Motor neuron (in vitro differentiated cells): ENCODE data around the gene CDH10. TPM values are rescaled to one million over a fixed set of nuclear protein-coding genes. Genes with fewer than 3 reads are reported as not detected.
A peak's percentile ranks its signal among the peaks of the same experiment; 100 is the strongest.

Experiments
- ATAC-seq, 8 experiments: fragments of 200-7000 bp; cut with Tn5 transposase; replicated peaks in 6 of 8; 2 replicates each; pipeline ENCODE4 v1.8.0; 2021; ENCODE audit warnings: mild to moderate bottlenecking in 8 of 8, moderate library complexity in 8 of 8
- H3K27ac ChIP-seq, 2 donors: fragments of 250-450 bp; sonication (Bioruptor Pico); 2 replicates each; pipeline ENCODE4 v1.9.0; 2021; ENCODE audit warnings: antibody characterized with exemption in 2 of 2, mild to moderate bottlenecking in 2 of 2, moderate library complexity in 1 of 2
- H3K4me1 ChIP-seq, 2 donors: fragments of 250-450 bp; sonication (Bioruptor Pico); replicated peaks in 1 of 2; 2 replicates each; pipeline ENCODE4 v1.6.1; 2021; ENCODE audit warnings: antibody characterized with exemption in 2 of 2, mild to moderate bottlenecking in 2 of 2, moderate library complexity in 1 of 2
- H3K4me3 ChIP-seq, 5 donors: fragments of 250-450 bp; sonication (Bioruptor Pico); 2 replicates each; pipeline ENCODE4 v1.9.0; 2021; ENCODE audit warnings: antibody characterized with exemption in 5 of 5, mild to moderate bottlenecking in 5 of 5, moderate library complexity in 4 of 5
- WGBS, 10 experiments: fragments of 450-650 bp; shearing (Covaris generic); methylation state at CpG; one replicate each; pipeline ENCODE4 v1.0.0; 2022; 5-methylcytosine and 5-hydroxymethylcytosine counted together
- in situ Hi-C, 9 experiments: fragments of 400-800 bp; cut with MboI; loops; one replicate each; pipeline ENCODE4 v1.15.0; 2021; ENCODE audit warnings: low sequenced_read_pairs in 9 of 9, low pct_unique_long_range_greater_than_20kb in 2 of 9; ENCODE audit not compliant: unreplicated experiment in 9 of 9
- total RNA-seq, 8 experiments: library from RNA; unstranded; fragments of 300-600 nt; gene quantifications; 2 replicates each; pipeline versions ENCODE4 v1.2.3 to v1.2.4, GENCODE V29; 2022

The CDH10 gene
- total RNA-seq, 8 experiments from 2014 or later: 0.45 to 29.1 (median 18.0) TPM

GRCh38 chr5:24632353-24632752 is 12.4 kb downstream of the CDH10 start:
- peaks cover 0 to 26% of the 10 kb centered on the region in 2 donors for H3K4me1 ChIP-seq
- no peak overlapping the region for H3K27ac ChIP-seq
- ATAC-seq: peak in 5 of 8 experiments; percentile 57 to 72 (median 60)
- H3K4me3 ChIP-seq: no peak overlapping the region
- in situ Hi-C loops: loop anchor here in 1 of 9 experiments (25.0 kb wide), 1 partner anchor 380 kb away; no protein-coding TSS in a partner anchor

GRCh38 chr5:24630918-24631317 is 13.9 kb downstream of the CDH10 start:
- ATAC-seq: no peak
- no peak overlapping the region for H3K27ac ChIP-seq
- in situ Hi-C loops: loop anchor here in 1 of 9 experiments (25.0 kb wide), 1 partner anchor 381 kb away; no protein-coding TSS in a partner anchor
- H3K4me3 ChIP-seq: no peak overlapping the region
- H3K4me1 ChIP-seq: peaks cover 0 to 29% of the 10 kb centered on the region in 2 donors

DNA sequence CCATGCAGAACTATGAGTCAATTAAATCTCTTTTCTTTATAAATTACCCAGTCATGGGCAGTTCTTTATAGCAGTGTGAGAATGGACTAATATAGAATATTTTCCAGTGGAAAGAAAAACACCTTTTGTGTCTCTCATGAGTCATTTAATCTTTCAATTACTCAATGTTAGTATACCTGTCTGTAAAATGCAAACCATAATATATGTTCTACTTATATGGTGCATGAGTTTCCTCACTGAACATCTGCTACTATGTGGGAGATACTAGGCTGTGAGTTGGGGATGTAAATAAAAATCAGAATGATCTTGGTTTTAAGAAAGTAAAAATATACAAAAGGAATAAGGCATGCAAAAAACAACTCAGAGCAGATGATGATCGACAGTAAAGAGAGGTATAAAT is 15.0 kb downstream of the CDH10 start:
- peaks cover 0 to 31% of the 10 kb centered on the region in 2 donors for H3K4me1 ChIP-seq
- in situ Hi-C loops: loop anchor here in 1 of 9 experiments (25.0 kb wide), 1 partner anchor 383 kb away; no protein-coding TSS in a partner anchor
- 10 to 100% (median 67%) methylated on average over 1 of the region's 1 CpG; no CpG with 5 or more reads in 4 of the 10 experiments for WGBS, 10 experiments
- no peak overlapping the region for H3K27ac ChIP-seq
- H3K4me3 ChIP-seq: no peak overlapping the region
- no peak for ATAC-seq

GRCh38 chr5:24624872-24625271 is 19.9 kb downstream of the CDH10 start:
- Histone ChIP-seq H3K27ac (no peak overlapping the region), H3K4me3 (no peak overlapping the region), H3K4me1 (peaks cover 12 to 52% of the 10 kb centered on the region in 2 donors)
- in situ Hi-C loops: loop anchor here in 1 of 9 experiments (25.0 kb wide), 1 partner anchor 387 kb away; no protein-coding TSS in a partner anchor
- peak in 5 of 8 experiments; percentile 16 to 61 (median 47) for ATAC-seq

DNA sequence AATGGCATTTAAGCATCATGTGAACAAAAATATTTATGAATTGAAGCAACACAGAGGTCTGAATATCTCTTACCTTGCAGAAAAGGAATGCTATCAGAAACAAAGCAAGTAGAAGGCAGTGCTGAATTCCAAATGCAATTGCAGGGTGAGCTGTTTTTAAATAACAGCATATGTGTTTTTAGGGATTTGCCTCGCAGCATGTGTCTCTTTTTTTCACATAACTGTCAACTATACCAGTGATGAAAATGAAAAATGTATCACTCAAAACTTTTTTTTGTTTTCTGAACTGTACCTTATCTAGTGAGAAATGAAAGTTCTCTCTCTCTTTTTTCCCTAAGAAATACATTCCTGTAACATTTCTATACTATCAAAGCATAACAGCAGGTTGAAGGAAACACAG is 21.2 kb downstream of the CDH10 start:
- Histone ChIP-seq H3K4me1 (peaks cover 12 to 52% of the 10 kb centered on the region in 2 donors), H3K4me3 (no peak overlapping the region), H3K27ac (no peak overlapping the region)
- ATAC-seq: peak in 3 of 8 experiments; percentile 5 to 22 (median 10)
- 0 to 86% (median 42%) methylated on average over 1 of the region's 1 CpG; no CpG with 5 or more reads in 2 of the 10 experiments for WGBS, 10 experiments
- in situ Hi-C loops: no loop called here

- H3K27ac ChIP-seq: peak overlapping the region in 1 of 2 donors; percentile 2
- ATAC-seq: peak in 5 of 8 experiments; percentile 85 to 98 (median 91)
- 6 to 58% (median 33%) methylated on average over 2 to 5 of the region's 5 CpGs; no CpG with 5 or more reads in 2 of the 10 experiments for WGBS, 10 experiments
These were observed 21.7 kb downstream of the CDH10 start for GRCh38 chr5:24623031-24623430.

DNA sequence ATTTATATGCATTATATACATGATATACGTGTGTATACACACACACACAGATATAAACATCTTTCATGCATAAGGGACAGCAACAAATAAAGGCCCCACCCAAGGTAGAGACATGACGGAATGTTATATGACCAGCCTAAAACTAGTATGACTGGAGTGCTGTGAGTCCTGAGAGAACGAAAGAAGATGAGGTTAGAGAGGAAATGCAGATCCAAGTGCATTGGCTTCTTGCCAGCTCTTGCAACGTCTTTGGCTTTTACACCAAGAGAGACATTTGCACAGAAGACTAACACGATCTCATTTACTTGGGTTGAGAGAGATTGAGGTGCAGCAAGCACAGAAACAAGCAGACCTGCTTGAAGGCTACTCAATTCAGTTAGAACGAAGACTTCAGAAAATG is 23.0 kb downstream of the CDH10 start:
- Histone ChIP-seq H3K4me3 (no peak overlapping the region), H3K4me1 (peaks cover 12 to 52% of the 10 kb centered on the region in 2 donors), H3K27ac (peak overlapping the region in 1 of 2 donors; percentile 4)
- peak; percentile 34 to 93 (median 70) for ATAC-seq
- 0 to 61% (median 37%) methylated on average over 1 to 4 of the region's 6 CpGs; no CpG with 5 or more reads in 2 of the 10 experiments for WGBS, 10 experiments
- in situ Hi-C loops: no loop called here

More at GRCh38 chr5:24623031-24623430, 21.7 kb downstream of the CDH10 start:
- Histone ChIP-seq H3K4me1 (peaks cover 12 to 52% of the 10 kb centered on the region in 2 donors), H3K4me3 (no peak overlapping the region)
- in situ Hi-C loops: no loop called here

DNA sequence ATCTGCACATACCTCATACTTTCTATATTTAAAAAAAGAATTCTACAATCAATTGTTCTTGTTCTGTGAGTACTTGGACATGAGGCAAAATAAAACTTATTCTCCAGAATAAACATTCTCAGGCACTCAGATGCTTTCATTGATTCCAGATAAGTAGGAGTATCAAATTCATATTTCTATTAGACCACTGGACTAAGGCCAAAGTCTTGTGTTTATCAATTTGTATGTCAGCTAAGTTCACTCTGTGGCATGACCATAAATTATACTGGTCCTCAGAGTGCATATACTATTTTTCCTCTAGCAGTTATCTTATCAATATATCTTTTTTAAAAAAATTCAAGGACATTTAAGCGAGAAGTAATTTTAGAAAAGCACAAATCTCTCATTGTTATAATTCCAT is 28.2 kb downstream of the CDH10 start:
- H3K4me3 ChIP-seq: no peak overlapping the region
- in situ Hi-C loops: no loop called here
- WGBS, 10 experiments: 0 to 100% (median 83%) methylated on average over 1 of the region's 1 CpG
- H3K27ac ChIP-seq: no peak overlapping the region
- no peak for ATAC-seq
- H3K4me1 ChIP-seq: peaks cover 1 to 9% of the 10 kb centered on the region in 2 donors

GRCh38 chr5:24615159-24615558 is 29.6 kb downstream of the CDH10 start:
- in situ Hi-C loops: no loop called here
- Histone ChIP-seq H3K4me1 (no peaks in the 10 kb centered on the region), H3K27ac (no peak overlapping the region), H3K4me3 (no peak overlapping the region)
- WGBS, 10 experiments: 17 to 100% (median 89%) methylated on average over 2 to 4 of the region's 4 CpGs
- ATAC-seq: peak in 1 of 8 experiments; percentile 26

- no peak for ATAC-seq
- 23 to 100% (median 97%) methylated on average over 1 to 14 of the region's 14 CpGs; no CpG with 5 or more reads in 1 of the 10 experiments for WGBS, 10 experiments
These were observed 35.1 kb downstream of the CDH10 start for GRCh38 chr5:24609706-24610105.

DNA sequence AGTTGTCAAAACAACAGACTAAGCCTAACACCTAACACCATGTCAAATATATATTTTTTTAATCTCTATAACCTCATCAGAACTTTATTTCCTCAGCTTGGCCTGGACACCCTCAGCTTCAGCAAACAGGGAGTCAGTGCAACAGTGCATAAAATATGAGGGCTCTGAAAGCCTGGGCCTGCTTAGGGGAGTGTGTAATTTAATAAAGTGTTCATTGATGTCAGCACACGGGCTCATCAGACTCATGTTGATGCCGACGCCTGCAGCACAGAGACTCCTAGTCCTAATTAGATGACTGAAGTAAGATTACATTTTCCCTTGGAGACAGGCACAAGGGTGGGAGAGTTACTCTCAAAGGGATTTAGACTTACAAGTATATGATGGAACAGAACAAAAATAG is 37.8 kb downstream of the CDH10 start:
- in situ Hi-C loops: no loop called here
- H3K27ac ChIP-seq: no peak overlapping the region
- peak in 5 of 8 experiments; percentile 99 to 100 (median 100) for ATAC-seq

More at GRCh38 chr5:24609706-24610105, 35.1 kb downstream of the CDH10 start:
- H3K4me1 ChIP-seq: peaks cover 0 to 10% of the 10 kb centered on the region in 2 donors
- no peak overlapping the region for H3K4me3 ChIP-seq
- H3K27ac ChIP-seq: no peak overlapping the region
- in situ Hi-C loops: no loop called here

DNA sequence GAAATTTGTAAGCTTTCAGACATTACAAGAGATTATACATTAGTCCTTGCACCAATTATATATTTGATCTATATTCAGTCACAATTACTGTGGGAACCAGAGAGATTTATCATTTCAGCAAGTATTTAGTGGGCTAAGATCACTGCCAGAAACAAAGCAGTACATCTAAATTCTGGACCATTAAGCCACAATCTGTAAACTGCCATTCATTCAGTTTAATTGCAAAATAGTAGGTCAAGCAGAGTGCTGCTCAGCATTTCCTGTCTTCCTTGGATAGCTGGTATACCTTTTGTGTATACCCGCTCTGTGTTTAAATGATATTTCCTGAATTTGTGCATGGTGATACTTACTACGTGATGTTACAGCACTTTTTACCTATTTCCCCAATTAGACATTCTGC is 42.6 kb downstream of the CDH10 start:
- in situ Hi-C loops: no loop called here

More for the DNA sequence above, 37.8 kb downstream of the CDH10 start:
- WGBS, 10 experiments: 0 to 26% (median 13%) methylated on average over 1 to 3 of the region's 3 CpGs; no CpG with 5 or more reads in 2 of the 10 experiments
- no peak overlapping the region for H3K4me3 ChIP-seq
- H3K4me1 ChIP-seq: peaks cover 0 to 20% of the 10 kb centered on the region in 2 donors

DNA sequence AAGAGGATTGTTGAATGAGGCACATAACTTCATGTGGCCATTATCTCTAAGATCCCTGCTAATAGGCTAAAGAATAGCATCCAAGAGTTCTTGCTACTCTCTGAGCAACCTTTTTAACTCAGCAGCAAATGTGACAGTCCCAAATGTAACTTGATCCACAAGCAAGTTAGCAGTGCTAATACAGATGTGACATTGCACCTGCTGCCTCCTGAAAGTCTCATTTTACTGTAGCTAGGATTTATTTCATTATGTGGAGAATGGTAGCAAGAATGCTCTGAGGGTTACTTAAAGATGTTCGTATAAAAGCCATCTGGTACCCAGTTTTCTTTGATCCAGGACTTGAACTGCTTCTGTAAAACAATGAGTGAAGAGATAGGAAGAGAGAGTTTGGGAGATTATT is 45.8 kb downstream of the CDH10 start:
- Histone ChIP-seq H3K4me3 (no peak overlapping the region), H3K27ac (no peak overlapping the region), H3K4me1 (peaks cover 6 to 43% of the 10 kb centered on the region in 2 donors)
- in situ Hi-C loops: no loop called here
- ATAC-seq: peak in 1 of 8 experiments; percentile 23
- WGBS, 10 experiments: 0 to 86% (median 50%) methylated on average over 1 of the region's 1 CpG; no CpG with 5 or more reads in 2 of the 10 experiments

More for the DNA sequence above, 42.6 kb downstream of the CDH10 start:
- Histone ChIP-seq H3K4me1 (peaks cover 6 to 37% of the 10 kb centered on the region in 2 donors), H3K27ac (no peak overlapping the region), H3K4me3 (no peak overlapping the region)
- 33 to 100% (median 75%) methylated on average over 2 of the region's 2 CpGs; no CpG with 5 or more reads in 5 of the 10 experiments for WGBS, 10 experiments
- ATAC-seq: peak in 5 of 8 experiments; percentile 31 to 67 (median 38)

DNA sequence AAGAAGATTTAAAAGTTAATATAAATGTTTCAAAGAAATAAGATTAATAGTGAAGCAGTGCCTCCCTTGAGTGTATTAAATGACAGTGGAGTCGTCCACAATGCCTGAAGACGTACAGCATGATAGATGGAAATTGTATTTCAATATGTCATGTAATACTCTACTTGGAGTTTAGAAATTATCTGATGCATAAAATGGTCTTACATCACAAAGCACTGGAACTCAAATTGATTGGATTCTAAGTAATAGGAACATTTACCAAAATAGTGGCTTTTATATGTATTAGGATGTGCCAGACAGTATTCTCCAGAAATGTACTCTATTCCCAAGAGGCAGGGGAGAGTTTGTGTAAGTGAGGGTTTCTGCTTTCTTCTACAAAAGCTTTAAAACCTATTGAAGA is 49.4 kb downstream of the CDH10 start:
- in situ Hi-C loops: no loop called here
- no peak overlapping the region for H3K27ac ChIP-seq
- H3K4me3 ChIP-seq: no peak overlapping the region
- ATAC-seq: peak in 5 of 8 experiments; percentile 83 to 94 (median 87)
- 10 to 71% (median 21%) methylated on average over 1 to 2 of the region's 2 CpGs; no CpG with 5 or more reads in 3 of the 10 experiments for WGBS, 10 experiments
- H3K4me1 ChIP-seq: peaks cover 6 to 30% of the 10 kb centered on the region in 2 donors
